SK-N-MC (cell line): ENCODE data around the gene DOCK8.

ENCODE experiments used
- DNase-seq: peaks from one replicate; pipeline ENCODE4 v3.0.0-alpha.2; 2011; ENCODE audit warnings: low read depth, low spot score
- H3K27ac ChIP-seq: fragments of 200-600 bp; sonication (generic); 2 replicates; pipeline ENCODE4 v1.5.1; 2016; ENCODE audit warnings: mixed run types
- H3K36me3 ChIP-seq: fragments of 200-600 bp; sonication (generic); 2 replicates; pipeline ENCODE4 v1.6.1; 2017; ENCODE audit warnings: antibody characterized with exemption, low read length, mixed read lengths; ENCODE audit not compliant: insufficient read depth
- H3K4me3 ChIP-seq: fragments of 200-600 bp; sonication (generic); 2 replicates; pipeline ENCODE4 v1.5.1; 2016
- H3K9ac ChIP-seq: fragments of 200-600 bp; sonication (generic); 2 replicates; pipeline ENCODE4 v1.8.0; 2017; ENCODE audit warnings: mixed run types, mixed read lengths; ENCODE audit not compliant: insufficient read length
- H3K9me3 ChIP-seq: fragments of 200-600 bp; sonication (generic); 2 replicates; pipeline ENCODE4 v1.6.1; 2017; ENCODE audit warnings: low read depth, mild to moderate bottlenecking, antibody characterized with exemption, low read length, moderate library complexity, mixed read lengths
- EZH2 ChIP-seq: fragments of 200-600 bp; sonication (generic); IDR thresholded peaks from one replicate; pipeline ENCODE4 v1.6.1; 2017; ENCODE audit warnings: antibody characterized with exemption
- FOXP2 ChIP-seq: optimal IDR thresholded peaks from 2 replicates; pipeline ENCODE3; 2011; ENCODE audit warnings: mild to moderate bottlenecking, moderate library complexity; ENCODE audit not compliant: insufficient read depth; ENCODE audit errors: extremely low read length, control extremely low read depth
- POLR2AphosphoS5 ChIP-seq: IDR thresholded peaks from 2 replicates; pipeline ENCODE4 v1.6.1; 2012; ENCODE audit warnings: mild to moderate bottlenecking, low read depth, low read length, borderline replicate concordance

DOCK8 gene

DNA sequence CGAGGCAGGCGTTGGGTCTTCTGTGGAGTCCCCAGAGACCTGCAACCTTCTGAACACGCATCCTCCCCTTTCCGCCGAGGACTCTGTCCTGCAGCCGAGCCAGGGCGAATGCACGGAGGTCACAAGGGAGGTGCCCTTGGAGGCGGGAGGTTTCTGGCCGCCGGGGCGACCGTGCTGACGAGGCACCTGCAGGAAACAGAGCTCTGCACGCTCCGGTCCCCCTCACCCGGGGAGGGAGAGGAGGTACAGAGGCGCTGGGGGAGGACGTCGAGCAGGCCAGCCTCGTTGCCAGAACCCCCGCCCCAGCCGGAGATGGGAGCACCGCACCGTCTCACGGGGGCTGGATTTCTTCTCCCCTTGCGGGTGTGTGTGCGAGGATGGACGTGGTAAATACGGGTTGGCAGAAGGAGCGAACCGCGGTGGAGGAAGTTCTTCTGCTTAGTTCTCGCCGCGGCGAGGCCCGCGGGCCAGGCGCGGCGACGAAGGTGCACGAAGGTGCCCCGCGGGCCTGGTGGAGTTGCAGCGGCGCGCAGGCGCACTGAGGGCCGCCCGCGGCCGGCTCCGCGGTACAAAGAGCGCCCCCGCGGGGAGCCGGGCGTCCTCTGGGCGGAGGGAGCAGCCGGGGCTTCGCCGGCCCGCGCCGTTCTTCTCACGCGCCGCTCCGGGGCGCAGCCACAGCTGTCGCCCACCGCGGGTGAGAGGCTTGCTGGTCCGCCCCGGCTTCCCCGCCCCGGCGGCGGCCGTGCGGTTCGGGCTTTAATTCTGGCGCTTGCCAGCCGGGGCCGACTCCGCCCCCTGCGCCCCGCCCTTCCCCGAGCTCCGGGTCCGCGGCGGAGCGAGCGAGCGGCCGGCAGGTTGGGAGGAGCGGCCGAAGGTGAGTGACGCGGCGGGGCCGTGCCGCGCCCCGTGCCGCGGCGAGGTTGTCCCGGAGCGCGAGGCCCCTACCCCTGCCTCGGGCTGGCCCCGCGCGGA lies 289.5 kb downstream of the DOCK8 start, which contains the start of gene KANK1:
KANK1 (plus strand) TSS at position 815 of the 972 bp plus-strand sequence.
- Histone ChIP-seq H3K4me3 (peak within 1 kb of the TSS; percentile 85), H3K36me3 (no peaks in the 10 kb centered on the region), H3K9ac (peak within 1 kb of the TSS; percentile 67), H3K27ac (no peak within 1 kb of the TSS), H3K9me3 (no peaks in the 10 kb centered on the region)
- DNase-seq: no peak
- TF ChIP-seq EZH2 (no peak), FOXP2 (no peak), POLR2AphosphoS5 (no peak)

DNA sequence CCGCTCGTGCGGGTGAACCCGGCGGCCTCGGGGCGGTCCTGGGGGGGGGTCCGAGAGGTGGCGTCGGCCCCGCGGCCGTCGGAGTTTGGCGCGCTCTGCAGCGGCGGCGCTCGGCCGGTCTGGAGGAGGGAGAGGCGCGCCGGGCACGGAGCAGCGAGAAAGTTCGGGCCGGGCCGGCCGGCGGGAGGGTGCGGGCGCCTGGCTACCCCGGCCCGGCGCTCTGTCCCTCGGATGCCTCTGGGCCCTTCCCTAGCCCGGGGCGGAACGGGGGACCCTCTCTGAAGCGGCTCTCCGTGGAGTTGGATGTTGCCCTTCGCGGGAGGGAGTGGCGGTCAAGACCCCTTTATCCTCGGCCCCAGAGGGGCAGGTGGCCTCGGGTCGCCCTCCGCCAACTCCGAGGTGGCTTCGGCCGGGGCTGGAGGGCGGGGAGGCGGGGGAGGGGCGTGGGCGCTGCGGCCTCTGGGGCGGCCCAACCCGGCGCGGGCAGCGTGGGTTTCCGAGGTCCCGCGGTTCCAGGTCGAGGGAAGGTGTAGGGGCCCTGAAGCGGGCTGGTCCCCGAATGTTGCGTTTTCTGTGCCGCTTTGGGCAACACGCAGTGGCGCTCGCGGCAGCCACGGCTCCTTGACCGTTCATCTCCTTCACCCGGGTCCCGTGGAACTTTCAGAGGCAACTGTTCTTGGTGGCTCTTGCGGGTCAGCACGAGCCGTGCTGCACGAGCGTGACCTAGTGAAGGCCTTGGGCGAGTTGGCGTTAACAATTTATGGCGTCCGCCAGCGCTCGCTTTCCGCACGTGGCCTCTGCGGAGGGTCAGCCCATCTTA lies 290.5 kb downstream of the DOCK8 start:
- TF ChIP-seq POLR2AphosphoS5 (no peak), EZH2 (no peak), FOXP2 (no peak)
- peak overlapping the region; percentile 67 for H3K9ac ChIP-seq
- no peaks in the 10 kb centered on the region for H3K9me3 ChIP-seq
- H3K36me3 ChIP-seq: no peaks in the 10 kb centered on the region
- no peak overlapping the region for H3K27ac ChIP-seq
- DNase-seq: no peak
- peak overlapping the region; percentile 85 for H3K4me3 ChIP-seq

DNA sequence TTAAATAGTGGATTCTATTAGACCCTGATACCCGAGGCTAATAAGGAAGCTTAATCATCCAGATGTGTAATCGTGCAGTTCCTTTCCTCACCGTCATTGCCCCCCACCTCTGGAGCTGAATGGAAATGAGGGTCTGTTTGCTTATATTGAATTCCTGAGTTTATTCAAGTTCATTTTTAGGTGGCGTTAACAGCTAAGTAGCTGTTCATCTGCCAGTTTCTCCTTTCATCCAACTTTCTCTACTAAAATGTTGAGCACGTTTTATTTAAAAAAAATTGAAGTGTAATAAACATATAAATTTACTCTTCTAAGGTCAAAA lies 291.0 kb downstream of the DOCK8 start:
- no peaks in the 10 kb centered on the region for H3K9me3 ChIP-seq
- H3K9ac ChIP-seq: peak overlapping the region; percentile 67
- H3K27ac ChIP-seq: no peak overlapping the region
- no peaks in the 10 kb centered on the region for H3K36me3 ChIP-seq
- no peak for DNase-seq
- peak overlapping the region; percentile 85 for H3K4me3 ChIP-seq
- TF ChIP-seq FOXP2: no peak
- TF ChIP-seq EZH2: no peak
- no peak for TF ChIP-seq POLR2AphosphoS5

DNA sequence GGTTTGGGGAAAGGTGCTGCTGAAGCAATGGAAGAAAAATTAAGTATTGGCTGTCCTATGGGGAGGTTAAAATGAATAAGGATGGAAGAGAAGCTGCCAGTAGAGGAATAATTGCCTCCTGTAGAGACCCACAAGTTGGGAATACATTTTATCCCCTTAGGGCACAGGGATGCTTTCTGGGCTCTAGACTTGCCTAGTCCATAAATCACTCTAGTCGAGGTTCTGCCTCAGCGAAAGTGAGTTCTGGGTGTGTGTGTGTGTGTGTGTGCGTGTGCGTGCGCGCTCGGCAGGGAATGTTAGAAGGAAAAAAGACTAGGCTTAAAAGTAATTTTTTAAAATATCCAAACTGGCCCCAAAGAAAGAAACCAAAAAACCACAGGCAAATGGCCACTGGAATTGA lies 291.6 kb downstream of the DOCK8 start:
- peak; percentile 24 for DNase-seq
- H3K9ac ChIP-seq: no peak overlapping the region
- H3K27ac ChIP-seq: no peak overlapping the region
- H3K36me3 ChIP-seq: no peaks in the 10 kb centered on the region
- peak overlapping the region; percentile 85 for H3K4me3 ChIP-seq
- TF ChIP-seq POLR2AphosphoS5 (no peak), EZH2 (no peak), FOXP2 (no peak)
- H3K9me3 ChIP-seq: no peaks in the 10 kb centered on the region

DNA sequence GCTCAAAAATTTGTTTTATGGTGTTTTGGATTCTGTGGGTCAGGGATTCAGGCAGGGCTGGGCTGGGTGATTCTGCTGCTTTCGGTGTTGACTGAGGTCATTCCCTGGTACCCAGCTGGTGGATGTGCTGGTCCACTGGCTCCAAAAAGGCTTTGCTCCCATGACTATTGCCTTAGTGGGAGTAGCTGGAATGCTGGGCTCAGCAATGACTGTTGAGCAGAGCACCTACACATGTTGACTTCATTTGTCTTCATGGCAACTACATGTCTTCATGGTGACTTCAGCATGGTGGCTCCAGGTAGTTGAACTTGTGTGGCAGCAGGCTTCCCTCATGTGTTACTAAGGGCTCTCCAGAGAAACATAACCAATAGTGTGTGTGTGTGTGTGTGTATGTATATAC lies 297.2 kb downstream of the DOCK8 start:
- Histone ChIP-seq H3K9ac (no peak overlapping the region), H3K36me3 (no peaks in the 10 kb centered on the region), H3K9me3 (no peaks in the 10 kb centered on the region), H3K4me3 (no peak overlapping the region), H3K27ac (no peak overlapping the region)
- DNase-seq: no peak
- TF ChIP-seq EZH2: no peak

DNA sequence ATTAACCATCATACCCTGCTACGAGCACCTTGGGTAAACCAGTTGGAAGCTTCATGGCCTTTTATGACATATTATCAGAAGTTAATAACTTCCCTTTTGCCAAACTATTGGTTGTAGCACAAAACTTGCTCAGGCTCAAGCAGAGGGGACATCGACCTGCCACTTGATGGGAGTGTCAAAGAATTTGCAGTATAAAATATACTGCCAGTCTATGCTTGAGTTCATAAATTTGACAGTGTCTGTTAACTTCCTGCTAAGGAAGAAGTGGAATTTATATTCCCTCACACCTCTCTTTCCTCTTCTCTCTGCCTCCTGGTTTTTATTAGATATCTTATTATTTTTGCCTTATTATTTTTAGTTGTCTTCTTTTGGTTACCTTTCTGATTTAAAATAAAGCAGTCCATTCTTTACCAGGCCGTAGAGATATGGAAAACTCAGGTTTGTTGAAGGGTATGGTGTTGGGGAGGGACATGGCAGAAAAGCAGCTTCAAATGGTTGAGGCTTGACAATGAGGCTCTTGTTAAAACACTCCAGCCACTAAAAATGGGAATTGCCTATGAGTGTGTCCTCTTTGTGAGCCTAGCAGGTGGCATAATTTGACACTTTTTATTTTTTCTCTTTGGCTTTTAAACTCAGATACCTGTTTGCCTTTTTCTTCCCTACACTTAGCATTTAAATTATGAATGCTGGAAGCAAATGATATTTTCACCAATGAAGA lies 298.0 kb downstream of the DOCK8 start:
- H3K9me3 ChIP-seq: no peaks in the 10 kb centered on the region

More for the DNA sequence above, 298.0 kb downstream of the DOCK8 start:
- Histone ChIP-seq H3K36me3 (no peaks in the 10 kb centered on the region), H3K27ac (0 out of 2 replicates have a peak overlapping the region, but pooled peaks have one; percentile 14), H3K9ac (no peak overlapping the region), H3K4me3 (no peak overlapping the region)
- DNase-seq: no peak
- TF ChIP-seq EZH2 (no peak), FOXP2 (no peak), POLR2AphosphoS5 (no peak)
